H9 (cell line): ENCODE data around the gene PDZD4. TPM values are rescaled to one million over a fixed set of nuclear protein-coding genes. Genes with fewer than 3 reads are reported as not detected.

Source experiments
- DNase-seq: peaks from one replicate; pipeline ENCODE4 v3.0.0-alpha.2; 2017
- H2AFZ ChIP-seq: one replicate; pipeline ENCODE4 v1.6.1; 2013; ENCODE audit warnings: mild to moderate bottlenecking, low read length, control low read depth, moderate library complexity
- H2AK5ac ChIP-seq: 2 replicates; pipeline ENCODE4 v1.6.1; 2013; ENCODE audit warnings: low read length, control low read depth, mixed read lengths; ENCODE audit not compliant: insufficient read length
- H2BK120ac ChIP-seq: one replicate; pipeline ENCODE4 v1.6.1; 2013; ENCODE audit warnings: low read depth, mild to moderate bottlenecking, low read length, control low read depth, inconsistent platforms; ENCODE audit not compliant: poor library complexity, severe bottlenecking
- H2BK12ac ChIP-seq: 2 replicates; pipeline ENCODE4 v1.6.1; 2013; ENCODE audit warnings: low read length, control low read depth, mixed read lengths, low read depth; ENCODE audit not compliant: insufficient read length
- H2BK15ac ChIP-seq: 2 replicates; pipeline ENCODE4 v1.6.1; 2013; ENCODE audit warnings: low read depth, low read length, control low read depth
- H2BK20ac ChIP-seq: one replicate; pipeline ENCODE4 v1.6.1; 2013; ENCODE audit warnings: low read depth, mild to moderate bottlenecking, low read length, control low read depth, inconsistent platforms; ENCODE audit not compliant: poor library complexity, severe bottlenecking
- H2BK5ac ChIP-seq: 2 replicates; pipeline ENCODE4 v1.6.1; 2013; ENCODE audit warnings: low read length, control low read depth, mixed read lengths; ENCODE audit not compliant: insufficient read length
- H3K14ac ChIP-seq: 2 replicates; pipeline ENCODE4 v1.6.1; 2013; ENCODE audit warnings: low read length, control low read depth; ENCODE audit not compliant: insufficient read depth
- H3K18ac ChIP-seq: 2 replicates; pipeline ENCODE4 v1.6.1; 2013; ENCODE audit warnings: low read depth, mild to moderate bottlenecking, mixed read lengths, low read length, control low read depth; ENCODE audit not compliant: insufficient read length
- H3K23ac ChIP-seq: 2 replicates; pipeline ENCODE4 v1.6.1; 2013; ENCODE audit warnings: low read length, control low read depth, mixed read lengths, low read depth; ENCODE audit not compliant: insufficient read length
- H3K23me2 ChIP-seq: 2 replicates; pipeline ENCODE4 v1.6.1; 2013; ENCODE audit warnings: low read depth, mild to moderate bottlenecking, mixed read lengths, low read length, control low read depth; ENCODE audit not compliant: insufficient read length, poor library complexity, severe bottlenecking
- H3K27ac ChIP-seq: 2 replicates; pipeline ENCODE4 v1.5.1; 2013; ENCODE audit warnings: low read length, control low read depth, mixed read lengths, low read depth; ENCODE audit not compliant: insufficient read length
- H3K27me3 ChIP-seq: 2 replicates; pipeline ENCODE4 v1.6.1; 2013; ENCODE audit warnings: low read length, control low read depth, inconsistent platforms; ENCODE audit not compliant: insufficient read depth
- H3K4ac ChIP-seq: 2 replicates; pipeline ENCODE4 v1.6.1; 2013; ENCODE audit warnings: low read depth, mild to moderate bottlenecking, control low read depth, inconsistent platforms, low read length, moderate library complexity
- H3K4me1 ChIP-seq: 2 replicates; pipeline ENCODE4 v1.6.1; 2013; ENCODE audit warnings: low read length, control low read depth, inconsistent platforms; ENCODE audit not compliant: insufficient read depth
- H3K4me2 ChIP-seq: 2 replicates; pipeline ENCODE4 v1.6.1; 2013; ENCODE audit warnings: low read length, control low read depth, mixed read lengths; ENCODE audit not compliant: insufficient read length, insufficient read depth
- H3K56ac ChIP-seq: 2 replicates; pipeline ENCODE4 v1.6.1; 2013; ENCODE audit warnings: low read depth, mild to moderate bottlenecking, mixed read lengths, low read length, control low read depth; ENCODE audit not compliant: insufficient read length
- H3K79me1 ChIP-seq: 2 replicates; pipeline ENCODE4 v1.6.1; 2013; ENCODE audit warnings: low read depth, mild to moderate bottlenecking, moderate library complexity, low read length, control low read depth, inconsistent platforms; ENCODE audit not compliant: insufficient read depth, poor library complexity, severe bottlenecking
- H3K79me2 ChIP-seq: 2 replicates; pipeline ENCODE4 v1.6.1; 2013; ENCODE audit warnings: low read length, control low read depth, inconsistent platforms; ENCODE audit not compliant: insufficient read depth
- H3K9ac ChIP-seq: 2 replicates; pipeline ENCODE4 v1.6.1; 2013; ENCODE audit warnings: low read length, control low read depth, mixed read lengths; ENCODE audit not compliant: insufficient read length; ENCODE audit errors: extremely low read depth
- H3K9me3 ChIP-seq: one replicate; pipeline ENCODE4 v1.6.1; 2013; ENCODE audit warnings: low read depth, low read length, inconsistent platforms; ENCODE audit not compliant: control insufficient read depth
- H3T11ph ChIP-seq: one replicate; pipeline ENCODE4 v1.6.1; 2013; ENCODE audit warnings: mild to moderate bottlenecking, low read length, control low read depth, inconsistent platforms
- H4K20me1 ChIP-seq: one replicate; pipeline ENCODE4 v1.6.1; 2013; ENCODE audit not compliant: control insufficient read depth, insufficient read length, insufficient read depth
- H4K5ac ChIP-seq: 2 replicates; pipeline ENCODE4 v1.6.1; 2013; ENCODE audit warnings: low read depth, mild to moderate bottlenecking, mixed read lengths, low read length, control low read depth; ENCODE audit not compliant: insufficient read length
- H4K8ac ChIP-seq: replicated peaks from 2 replicates; pipeline ENCODE4 v1.6.1; 2013; ENCODE audit warnings: low read length, control low read depth, mixed read lengths, low read depth; ENCODE audit not compliant: insufficient read length
- H4K91ac ChIP-seq: 2 replicates; pipeline ENCODE4 v1.6.1; 2013; ENCODE audit warnings: low read depth, mild to moderate bottlenecking, moderate library complexity, mixed read lengths, low read length, control low read depth; ENCODE audit not compliant: insufficient read length
- H3K27ac Mint-ChIP-seq, 3 experiments: 2 replicates in 2 of 3; 3 replicates in 1 of 3; pipeline ENCODE4 v1.8.0; 2020 to 2021; ENCODE audit warnings: mixed read lengths in 3 of 3, mild to moderate bottlenecking in 1 of 3, moderate library complexity in 1 of 3
- H3K27me3 Mint-ChIP-seq: 2 replicates; pipeline ENCODE4 v1.8.0; 2021; ENCODE audit warnings: low read depth, mild to moderate bottlenecking, moderate library complexity, mixed read lengths
- H3K36me3 Mint-ChIP-seq, 3 experiments: 2 replicates in 2 of 3; 3 replicates in 1 of 3; pipeline ENCODE4 v1.8.0; 2020 to 2021; ENCODE audit warnings: low read depth in 3 of 3, mixed read lengths in 3 of 3; ENCODE audit not compliant: insufficient read depth in 1 of 3
- H3K4me1 Mint-ChIP-seq, 2 experiments: 2 replicates each; pipeline ENCODE4 v1.8.0; 2020; ENCODE audit warnings: mixed read lengths in 2 of 2
- H3K4me3 Mint-ChIP-seq, 2 experiments: 2 replicates in 1 of 2; 3 replicates in 1 of 2; pipeline ENCODE4 v1.8.0; 2020 to 2021; ENCODE audit warnings: mild to moderate bottlenecking in 2 of 2, mixed read lengths in 2 of 2, moderate library complexity in 1 of 2
- H3K9me3 Mint-ChIP-seq, 2 experiments: 2 replicates in 1 of 2; 3 replicates in 1 of 2; pipeline ENCODE4 v1.8.0; 2020; ENCODE audit warnings: mild to moderate bottlenecking in 2 of 2, mixed read lengths in 2 of 2, moderate library complexity in 1 of 2
- CTCF ChIP-seq: fragments of 200-600 bp; sonication (generic); conservative IDR thresholded peaks from 3 replicates; pipeline ENCODE4 v1.8.0; 2021; ENCODE audit warnings: antibody characterized with exemption, mild to moderate bottlenecking
- WGBS: extraction: QIAGEN DNeasy Blood & Tissue Kit; methylation state at CpG from one replicate; pipeline ENCODE4 v1.1.7; 2013; ENCODE audit warnings: missing lambda C conversion rate, low lambda C conversion rate, mixed read lengths; ENCODE audit not compliant: insufficient read length; ENCODE audit errors: extremely low coverage; 5-methylcytosine and 5-hydroxymethylcytosine counted together
- total RNA-seq: library from RNA; stranded (reverse); gene quantifications from 2 replicates; pipeline ENCODE4 v1.2.1, GENCODE V29; 2021

PDZD4 gene
- total RNA-seq, 1 experiment from 2014 or later: 110 TPM

GRCh38 chrX:153804100-153804595 lies 26.2 kb downstream of the PDZD4 start:
- H3K36me3 Mint-ChIP-seq: peaks cover 11 to 32% (median 19%) of the 10 kb centered on the region in 3 experiments; a peak in 6 of 7 replicates
- Histone ChIP-seq H2BK15ac (no peak overlapping the region), H2BK12ac (no peak overlapping the region), H3K23me2 (no peaks in the 10 kb centered on the region), H3K23ac (no peak overlapping the region), H3K4me2 (no peak overlapping the region), H2BK120ac (no peak overlapping the region), H4K8ac (no peak overlapping the region), H3K4me1 (no peaks in the 10 kb centered on the region), H3K27me3 (no peaks in the 10 kb centered on the region), H2BK20ac (no peak overlapping the region), H2AK5ac (no peak overlapping the region), H3K9ac (no peak overlapping the region), H3K14ac (no peak overlapping the region), H3K27ac (no peak overlapping the region), H2BK5ac (no peak overlapping the region), H3K9me3 (peaks cover 10% of the 10 kb centered on the region), H2AFZ (no peak overlapping the region), H3K18ac (no peak overlapping the region), H4K20me1 (no peaks in the 10 kb centered on the region), H3T11ph (no peak overlapping the region), H3K56ac (no peak overlapping the region), H4K5ac (no peak overlapping the region), H3K4ac (no peak overlapping the region), H3K79me1 (no peaks in the 10 kb centered on the region), H4K91ac (no peak overlapping the region), H3K79me2 (peaks cover 5% of the 10 kb centered on the region; the same call in 1 of the 2 replicates)
- no peaks in the 10 kb centered on the region for H3K4me1 Mint-ChIP-seq
- no peak overlapping the region for H3K27ac Mint-ChIP-seq
- H3K27me3 Mint-ChIP-seq: peaks cover 7% of the 10 kb centered on the region
- WGBS: no CpG with 5 or more reads among the region's 34 CpGs
- TF ChIP-seq CTCF: no peak
- H3K9me3 Mint-ChIP-seq: peaks cover 54 to 67% of the 10 kb centered on the region in 2 experiments
- no peak overlapping the region for H3K4me3 Mint-ChIP-seq
- DNase-seq: no peak
